ENCODE data around the gene REEP1. TPM values are rescaled to one million over a fixed set of nuclear protein-coding genes. Genes with fewer than 3 reads are reported as not detected.

The REEP1 gene
- total RNA-seq, 1 experiment from 2014 or later, result 0.23 TPM

DNA sequence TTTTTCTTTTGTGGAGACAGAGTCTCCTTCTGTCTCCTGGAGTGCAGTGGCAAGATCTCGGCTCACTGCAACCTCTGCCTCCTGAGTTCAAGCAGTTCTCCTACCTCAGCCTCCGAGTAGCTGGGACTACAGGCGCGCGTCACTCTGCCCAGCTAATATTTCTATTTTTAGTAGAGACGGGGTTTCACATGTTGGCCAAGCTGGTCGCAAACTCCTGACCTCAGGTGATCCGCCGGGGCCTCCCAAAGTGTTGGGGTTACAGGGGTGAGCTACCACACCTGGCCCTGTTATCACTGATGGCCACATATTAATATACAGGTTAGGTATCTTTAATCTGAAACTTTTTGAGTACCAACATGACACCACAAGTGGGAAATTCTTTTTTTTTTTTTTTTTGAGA, 134.7 kb downstream of the REEP1 start:
- in situ Hi-C loops (cut with HindIII; ENCODE audit: low pct_unique_long_range_greater_than_20kb, low sequenced_read_pairs), result no loop called here
- ATAC-seq, result no peak

DNA sequence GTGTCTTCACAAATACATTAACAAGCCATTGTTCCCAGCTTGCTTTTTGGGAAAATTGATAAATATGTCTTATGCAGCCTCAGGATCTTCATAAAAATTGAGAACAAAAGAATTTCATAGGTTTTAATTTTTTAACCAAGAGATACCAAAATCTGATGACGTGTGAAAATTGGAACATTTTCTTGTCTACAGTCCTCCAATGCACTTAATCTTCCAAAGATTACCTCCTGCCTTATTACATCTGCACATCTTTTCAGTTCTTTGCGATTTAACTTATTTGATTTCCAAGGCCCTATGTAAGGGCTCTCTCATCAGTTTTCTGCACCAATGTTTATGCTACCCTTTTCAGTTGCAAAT, 135.1 kb downstream of the REEP1 start:
- peaks cover 6% of the 10 kb centered on the region; the same call in 1 of the 2 replicates for H3K4me1 ChIP-seq (ENCODE audit: control insufficient read depth, insufficient read depth, low read length)
- H3K27me3 ChIP-seq (ENCODE audit: control insufficient read depth, insufficient read depth, low read length), result no peaks in the 10 kb centered on the region
- in situ Hi-C loops (cut with HindIII; ENCODE audit: low pct_unique_long_range_greater_than_20kb, low sequenced_read_pairs), result no loop called here
- intact Hi-C loops (cut with micrococcal nuclease; ENCODE audit: unreplicated experiment), result no loop called here
- TF ChIP-seq TCF7L2 (IDR thresholded peaks at IDR 0.05; ENCODE audit: low read depth, low read length) (no peak), SIN3A (IDR thresholded peaks at IDR 0.05; ENCODE audit: borderline replicate concordance, insufficient read depth, low read depth, low read length) (no peak), POLR2AphosphoS5 (IDR thresholded peaks at IDR 0.05; ENCODE audit: low read depth, low read length) (no peak)
- TF ChIP-seq, protein P1, sequence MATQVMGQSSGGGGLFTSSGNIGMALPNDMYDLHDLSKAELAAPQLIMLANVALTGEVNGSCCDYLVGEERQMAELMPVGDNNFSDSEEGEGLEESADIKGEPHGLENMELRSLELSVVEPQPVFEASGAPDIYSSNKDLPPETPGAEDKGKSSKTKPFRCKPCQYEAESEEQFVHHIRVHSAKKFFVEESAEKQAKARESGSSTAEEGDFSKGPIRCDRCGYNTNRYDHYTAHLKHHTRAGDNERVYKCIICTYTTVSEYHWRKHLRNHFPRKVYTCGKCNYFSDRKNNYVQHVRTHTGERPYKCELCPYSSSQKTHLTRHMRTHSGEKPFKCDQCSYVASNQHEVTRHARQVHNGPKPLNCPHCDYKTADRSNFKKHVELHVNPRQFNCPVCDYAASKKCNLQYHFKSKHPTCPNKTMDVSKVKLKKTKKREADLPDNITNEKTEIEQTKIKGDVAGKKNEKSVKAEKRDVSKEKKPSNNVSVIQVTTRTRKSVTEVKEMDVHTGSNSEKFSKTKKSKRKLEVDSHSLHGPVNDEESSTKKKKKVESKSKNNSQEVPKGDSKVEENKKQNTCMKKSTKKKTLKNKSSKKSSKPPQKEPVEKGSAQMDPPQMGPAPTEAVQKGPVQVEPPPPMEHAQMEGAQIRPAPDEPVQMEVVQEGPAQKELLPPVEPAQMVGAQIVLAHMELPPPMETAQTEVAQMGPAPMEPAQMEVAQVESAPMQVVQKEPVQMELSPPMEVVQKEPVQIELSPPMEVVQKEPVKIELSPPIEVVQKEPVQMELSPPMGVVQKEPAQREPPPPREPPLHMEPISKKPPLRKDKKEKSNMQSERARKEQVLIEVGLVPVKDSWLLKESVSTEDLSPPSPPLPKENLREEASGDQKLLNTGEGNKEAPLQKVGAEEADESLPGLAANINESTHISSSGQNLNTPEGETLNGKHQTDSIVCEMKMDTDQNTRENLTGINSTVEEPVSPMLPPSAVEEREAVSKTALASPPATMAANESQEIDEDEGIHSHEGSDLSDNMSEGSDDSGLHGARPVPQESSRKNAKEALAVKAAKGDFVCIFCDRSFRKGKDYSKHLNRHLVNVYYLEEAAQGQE (IDR thresholded peaks at IDR 0.05; ENCODE audit: insufficient read depth in 1 of 2, low read depth in 2 of 2, low read length in 1 of 2), result no peak
- TF ChIP-seq, protein P2, sequence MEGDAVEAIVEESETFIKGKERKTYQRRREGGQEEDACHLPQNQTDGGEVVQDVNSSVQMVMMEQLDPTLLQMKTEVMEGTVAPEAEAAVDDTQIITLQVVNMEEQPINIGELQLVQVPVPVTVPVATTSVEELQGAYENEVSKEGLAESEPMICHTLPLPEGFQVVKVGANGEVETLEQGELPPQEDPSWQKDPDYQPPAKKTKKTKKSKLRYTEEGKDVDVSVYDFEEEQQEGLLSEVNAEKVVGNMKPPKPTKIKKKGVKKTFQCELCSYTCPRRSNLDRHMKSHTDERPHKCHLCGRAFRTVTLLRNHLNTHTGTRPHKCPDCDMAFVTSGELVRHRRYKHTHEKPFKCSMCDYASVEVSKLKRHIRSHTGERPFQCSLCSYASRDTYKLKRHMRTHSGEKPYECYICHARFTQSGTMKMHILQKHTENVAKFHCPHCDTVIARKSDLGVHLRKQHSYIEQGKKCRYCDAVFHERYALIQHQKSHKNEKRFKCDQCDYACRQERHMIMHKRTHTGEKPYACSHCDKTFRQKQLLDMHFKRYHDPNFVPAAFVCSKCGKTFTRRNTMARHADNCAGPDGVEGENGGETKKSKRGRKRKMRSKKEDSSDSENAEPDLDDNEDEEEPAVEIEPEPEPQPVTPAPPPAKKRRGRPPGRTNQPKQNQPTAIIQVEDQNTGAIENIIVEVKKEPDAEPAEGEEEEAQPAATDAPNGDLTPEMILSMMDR (IDR thresholded peaks at IDR 0.05), result no peak
- ChIA-PET CTCF (no interaction called here), POLR2A (no interaction called here)
- no peak for ATAC-seq
- H3K27ac ChIP-seq (ENCODE audit: low read length), result no peak overlapping the region
- no peak for DNase-seq (ENCODE audit: low read depth, low spot score)
- no peaks in the 10 kb centered on the region for H3K9me3 ChIP-seq (ENCODE audit: control insufficient read depth, insufficient read depth, low read depth, low read length)
- H3K4me3 ChIP-seq (ENCODE audit: low read depth in 2 of 2, low read length in 2 of 2), result no peak overlapping the region
- peaks cover 3% of the 10 kb centered on the region for H3K36me3 ChIP-seq (ENCODE audit: control insufficient read depth, insufficient read depth, low read length)
- no TSS peak for BruUV-seq (replicated peaks)

More for the DNA sequence above, 134.7 kb downstream of the REEP1 start:
- TF ChIP-seq, protein P1 (IDR thresholded peaks at IDR 0.05; ENCODE audit: insufficient read depth in 1 of 2, low read depth in 2 of 2, low read length in 1 of 2), result no peak
- TF ChIP-seq, protein P2 (IDR thresholded peaks at IDR 0.05), result no peak
- DNase-seq (ENCODE audit: low read depth, low spot score), result no peak
- Histone ChIP-seq H3K4me1 (ENCODE audit: control insufficient read depth, insufficient read depth, low read length) (peaks cover 6% of the 10 kb centered on the region; the same call in 1 of the 2 replicates), H3K9me3 (ENCODE audit: control insufficient read depth, insufficient read depth, low read depth, low read length) (no peaks in the 10 kb centered on the region), H3K27ac (ENCODE audit: low read length) (no peak overlapping the region), H3K27me3 (ENCODE audit: control insufficient read depth, insufficient read depth, low read length) (no peaks in the 10 kb centered on the region), H3K4me3 (ENCODE audit: low read depth in 2 of 2, low read length in 2 of 2) (no peak overlapping the region), H3K36me3 (ENCODE audit: control insufficient read depth, insufficient read depth, low read length) (peaks cover 6% of the 10 kb centered on the region)
- POLR2A ChIA-PET, result no interaction called here
- intact Hi-C loops (cut with micrococcal nuclease; ENCODE audit: unreplicated experiment), result no loop called here
- CTCF ChIA-PET, result no interaction called here
- BruUV-seq (replicated peaks), result no TSS peak

All from Panc1 (cell line).